Ureter (tissue), 1 donor: ENCODE data around the gene C11orf71. TPM values are rescaled to one million over a fixed set of nuclear protein-coding genes. Genes with fewer than 3 reads are reported as not detected.

ENCODE experiments used
- DNase-seq: peaks from one replicate; pipeline ENCODE4 v3.0.0-alpha.2; 2020; ENCODE audit warnings: low spot score
- total RNA-seq: library from RNA; stranded (reverse); gene quantifications from one replicate; pipeline ENCODE4 v1.2.4, GENCODE V29; 2023
- donor health status: DM: yes; HTN: yes; CAD: no.

Gene C11orf71
- total RNA-seq, 1 donor from 2014 or later: 10.7 TPM

DNA sequence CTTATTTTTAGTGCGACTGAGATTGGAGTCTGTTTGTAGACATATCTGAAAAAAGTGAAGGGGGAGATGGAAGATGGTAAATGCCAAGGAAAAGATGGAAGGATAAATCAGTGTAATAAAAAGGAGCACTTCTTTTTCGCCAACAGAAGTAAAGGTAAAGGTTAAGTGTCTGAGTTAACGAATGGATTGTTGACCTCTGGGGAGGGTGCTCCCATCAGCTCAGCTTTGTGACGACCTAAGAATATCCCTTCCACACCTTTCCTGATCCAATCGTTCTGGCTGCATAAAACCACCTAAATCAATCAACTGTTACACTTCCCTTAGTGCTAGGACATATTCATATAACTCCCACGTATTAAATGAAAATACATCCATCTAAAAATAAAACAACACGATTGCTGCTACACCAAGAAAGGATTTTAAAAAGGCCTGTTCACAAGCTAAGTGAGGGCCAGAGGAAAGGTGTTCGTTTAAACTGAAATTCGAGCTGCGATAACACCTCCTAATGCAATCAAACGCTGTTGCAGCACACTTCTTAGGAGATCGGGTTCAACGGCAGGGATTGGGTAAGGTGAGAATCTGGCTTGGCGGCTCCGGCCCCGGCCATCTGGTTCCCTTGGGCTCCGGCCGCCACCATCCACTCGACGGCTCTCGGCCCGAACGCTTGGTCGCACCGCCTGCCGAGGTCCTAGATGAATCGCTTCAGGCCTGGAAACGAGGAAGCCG is 658 bp downstream of the C11orf71 start:
- DNase-seq: no peak

DNA sequence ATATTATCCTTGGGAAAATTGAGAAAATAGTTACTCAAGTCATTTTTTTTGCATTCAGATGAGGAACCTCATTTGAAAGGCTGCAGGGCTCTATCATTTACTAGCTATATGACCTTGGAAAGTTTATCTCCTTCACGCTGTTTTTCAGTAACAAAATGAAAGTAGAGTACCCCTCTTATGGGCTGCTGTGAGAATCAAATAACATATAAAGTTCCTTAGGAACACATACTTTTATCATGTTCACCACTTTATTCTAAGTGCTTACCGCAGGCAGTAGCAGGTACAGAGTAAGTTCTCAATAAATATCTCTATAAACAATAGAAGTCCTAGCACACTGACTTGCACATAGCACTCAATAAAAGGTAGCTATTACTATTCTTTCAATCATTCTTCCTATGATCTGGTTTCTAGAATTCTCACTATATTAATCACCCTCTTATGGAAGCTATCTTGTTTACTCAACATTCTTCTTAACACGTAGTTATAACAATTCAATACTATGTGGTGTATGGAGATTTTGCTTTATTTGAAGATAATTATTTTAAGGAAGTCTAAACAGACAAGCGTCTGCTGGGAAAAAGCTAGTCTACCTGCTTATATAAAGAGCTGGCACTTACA is 1.9 kb downstream of the C11orf71 start:
- no peak for DNase-seq

DNA sequence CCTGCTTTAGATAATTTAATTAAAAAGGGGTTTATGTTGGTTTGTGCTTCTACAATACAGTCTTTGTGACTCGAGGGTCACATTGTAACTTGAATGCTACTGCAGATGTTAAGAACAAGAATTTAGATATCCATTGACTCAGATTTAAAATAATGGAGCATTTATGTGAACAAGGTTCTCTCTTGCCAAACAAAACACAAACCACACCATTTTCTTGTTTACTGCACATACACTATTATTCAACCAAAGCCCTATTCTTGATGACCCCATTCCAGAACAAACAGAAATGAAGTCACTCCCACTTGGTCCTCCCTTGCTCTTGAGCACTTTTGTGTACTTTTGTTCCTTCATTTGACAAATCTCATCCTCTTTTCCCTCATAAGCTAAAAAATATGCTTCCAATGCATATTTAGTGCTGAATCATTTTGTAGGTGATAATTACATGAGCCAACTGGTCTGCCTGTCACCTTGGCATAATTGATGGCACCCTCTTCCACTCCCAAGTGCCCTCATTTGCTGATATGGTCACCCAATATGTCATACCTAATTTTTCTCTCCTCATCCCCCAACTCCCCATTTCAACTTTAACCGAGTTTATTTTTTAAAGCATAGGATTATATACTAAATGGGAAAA is 2.8 kb downstream of the C11orf71 start:
- DNase-seq: no peak

DNA sequence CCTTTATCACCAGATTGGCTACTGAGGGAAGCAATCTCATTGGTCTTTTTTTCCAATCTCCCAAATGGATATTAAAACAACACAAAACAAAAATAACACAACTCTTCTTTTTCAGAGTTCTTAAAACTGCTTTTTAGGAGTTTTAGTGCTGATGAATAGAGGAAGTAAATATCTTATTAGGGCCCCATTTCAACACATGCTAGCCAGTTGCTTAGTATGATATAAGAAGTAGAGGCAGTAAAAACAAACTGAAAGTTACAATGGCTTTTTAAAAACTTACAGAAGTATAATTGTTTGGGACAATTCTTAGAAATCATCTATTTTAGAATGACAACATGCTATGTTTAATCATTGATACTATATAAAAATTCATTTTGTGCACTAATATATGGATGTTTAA is 3.4 kb downstream of the C11orf71 start:
- DNase-seq: no peak

DNA sequence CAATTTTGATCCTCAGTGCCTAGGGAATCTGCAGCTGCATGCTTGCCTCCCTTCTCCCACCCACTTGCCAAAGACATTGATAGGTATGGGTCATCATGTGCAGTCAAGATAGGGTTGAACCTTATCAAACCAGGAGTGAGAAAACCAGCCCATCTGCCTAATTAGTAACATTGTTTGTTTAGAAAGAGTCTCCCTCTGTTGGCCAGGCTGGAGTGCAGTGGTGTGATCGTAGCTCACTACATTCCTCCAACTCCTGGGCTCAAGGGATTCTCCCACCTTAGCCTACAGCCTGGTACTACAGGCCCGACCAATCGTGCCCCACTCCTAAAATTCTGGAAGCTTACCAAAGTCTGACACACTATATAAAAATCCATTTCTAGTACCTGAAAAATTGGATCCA is 4.6 kb downstream of the C11orf71 start:
- DNase-seq: no peak

DNA sequence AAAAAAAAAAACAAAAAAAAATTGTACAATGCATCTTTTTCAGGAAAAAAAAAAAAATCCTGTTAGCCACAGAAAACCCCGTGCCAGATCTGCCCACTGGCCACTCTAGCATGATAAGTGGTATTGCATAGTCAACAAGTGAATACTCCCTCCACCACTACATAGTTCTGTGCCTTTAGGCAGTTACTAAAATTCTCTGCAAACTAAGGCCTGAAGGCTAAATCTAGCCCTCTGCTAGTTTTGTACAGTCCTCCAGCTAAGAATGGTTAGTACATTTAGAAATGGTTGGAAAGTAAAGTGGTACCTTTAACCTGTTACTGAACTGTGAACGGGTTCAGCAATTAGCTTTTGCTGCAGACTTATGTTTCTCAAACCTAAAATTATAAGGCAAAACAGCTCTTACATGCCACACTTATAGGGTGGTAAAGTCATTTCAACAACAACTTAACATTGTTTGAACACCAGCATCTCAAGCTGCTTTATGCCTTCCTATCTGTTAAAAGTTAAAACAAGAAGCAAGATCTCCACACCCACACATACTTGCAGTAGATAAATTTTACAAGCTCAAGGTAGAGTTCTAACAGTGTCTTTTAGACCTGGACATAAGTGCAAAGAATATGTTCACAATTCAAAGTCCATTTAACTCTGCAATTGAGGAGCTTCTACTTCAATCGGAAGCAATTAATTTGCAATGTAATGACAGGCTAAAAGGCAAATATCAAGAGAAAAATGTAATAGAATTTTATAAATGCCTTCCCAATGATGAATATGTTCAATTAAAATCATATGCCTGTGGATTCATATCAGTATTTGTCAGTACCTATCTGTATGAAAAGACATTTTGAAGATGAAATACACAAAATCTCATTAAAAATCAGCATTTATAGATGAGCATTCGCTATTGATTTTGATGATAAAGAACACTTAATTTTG is 7.3 kb downstream of the C11orf71 start:
- DNase-seq: no peak

DNA sequence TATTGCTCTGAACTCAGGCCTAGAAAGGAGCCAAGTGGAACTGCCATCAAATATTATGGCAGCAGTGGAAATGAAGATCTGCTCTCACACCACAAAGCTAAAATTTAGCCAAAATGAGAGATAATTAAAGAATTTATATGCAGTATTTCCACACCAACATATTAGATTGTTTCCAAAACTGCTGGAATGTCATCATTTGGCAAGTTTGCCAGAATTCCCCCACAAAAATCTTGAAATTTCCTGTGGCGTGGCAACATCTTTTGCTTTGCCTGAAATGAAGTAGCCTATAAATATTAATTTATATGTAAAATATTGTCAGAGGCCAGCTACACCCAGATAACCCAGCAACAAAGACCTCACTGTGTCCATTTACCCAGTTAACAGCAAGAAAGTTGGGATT is 13.8 kb downstream of the C11orf71 start:
- no peak for DNase-seq

DNA sequence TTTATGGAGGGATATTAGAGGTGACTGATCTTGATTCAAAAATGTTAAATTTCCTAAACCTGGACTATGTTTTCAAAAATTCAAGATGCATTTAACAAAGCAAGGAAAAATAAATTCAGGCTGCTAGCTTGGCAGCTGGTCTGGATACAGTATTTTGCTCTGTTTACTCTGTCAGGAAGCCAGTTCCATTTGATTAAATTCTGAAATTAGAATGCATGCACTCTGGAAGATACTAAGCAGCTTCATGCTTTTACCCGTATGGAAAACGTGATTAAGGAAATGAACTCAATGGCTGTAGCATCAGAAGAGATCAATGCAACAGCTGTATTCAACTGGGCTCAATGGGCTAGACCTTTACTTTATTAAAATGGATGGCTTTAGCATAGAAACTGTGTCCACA is 14.2 kb downstream of the C11orf71 start:
- DNase-seq: no peak

DNA sequence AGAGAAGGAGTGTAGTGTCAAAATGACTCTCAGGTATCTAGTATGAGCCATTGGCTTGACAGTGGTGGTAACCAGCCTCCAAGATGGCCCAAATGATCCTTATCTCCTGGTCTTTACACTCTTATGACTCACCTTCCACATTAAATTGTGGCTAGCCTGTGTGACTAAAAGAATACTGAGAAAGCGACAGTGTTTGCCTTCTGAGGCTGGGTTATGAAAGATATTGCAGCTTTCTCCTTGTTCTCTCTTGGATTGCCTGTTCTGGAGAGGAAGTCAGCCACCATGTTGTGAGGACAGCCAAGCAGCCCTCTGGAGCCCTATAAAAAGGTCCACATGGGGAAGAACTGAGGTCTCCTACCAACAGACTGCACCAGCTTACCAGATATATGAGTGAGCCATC is 15.8 kb downstream of the C11orf71 start:
- DNase-seq: no peak

DNA sequence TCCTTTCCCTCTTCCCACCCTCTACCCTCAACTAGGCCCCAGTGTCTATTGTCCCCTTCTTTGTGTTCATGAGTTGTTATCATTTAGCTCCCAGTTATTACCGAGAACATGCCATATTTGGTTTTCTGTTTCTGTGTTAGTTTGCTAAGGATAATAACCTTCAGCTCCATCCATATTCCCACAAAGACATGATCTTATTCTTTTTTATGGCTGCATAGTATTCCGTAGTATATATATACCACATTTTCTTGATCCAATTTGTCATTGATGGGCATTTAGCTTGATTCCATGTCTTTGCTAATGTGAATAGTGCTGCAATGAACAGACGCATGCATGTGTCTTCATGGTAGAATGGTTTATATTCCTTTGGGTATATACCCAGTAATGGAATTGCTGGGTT is 17.8 kb downstream of the C11orf71 start:
- no peak for DNase-seq

DNA sequence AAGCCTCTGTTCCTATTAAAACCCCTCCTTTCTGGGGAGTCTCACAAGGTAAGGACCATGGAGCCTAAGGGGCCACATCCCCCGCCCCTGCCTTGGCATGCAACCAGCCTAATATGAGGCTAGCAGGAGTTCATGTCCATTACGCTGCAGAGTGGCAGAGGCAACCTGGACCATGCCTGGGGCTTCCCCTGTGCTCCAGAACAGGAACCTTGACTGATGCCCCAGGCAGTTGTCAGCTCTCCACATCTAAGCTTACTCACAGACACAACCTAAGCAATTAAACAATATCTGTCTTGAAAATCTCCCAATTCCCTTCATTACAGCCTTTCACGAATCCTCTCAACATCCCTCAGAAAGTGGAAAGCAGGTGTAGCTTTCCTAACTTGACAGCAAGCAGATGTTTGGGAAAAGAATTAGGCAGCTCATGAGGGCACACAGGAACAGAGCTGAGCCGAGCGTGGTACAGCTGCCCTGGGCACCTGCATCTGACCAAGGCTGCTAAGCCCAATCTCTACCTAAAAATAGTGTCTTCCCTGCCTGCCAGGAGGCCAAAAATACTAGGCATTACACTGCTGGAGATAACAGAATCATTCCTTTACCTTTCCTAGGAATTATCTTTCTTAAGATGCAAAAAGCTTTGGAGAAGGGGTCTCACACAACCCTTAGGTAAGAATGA is 20.8 kb downstream of the C11orf71 start:
- DNase-seq: no peak

DNA sequence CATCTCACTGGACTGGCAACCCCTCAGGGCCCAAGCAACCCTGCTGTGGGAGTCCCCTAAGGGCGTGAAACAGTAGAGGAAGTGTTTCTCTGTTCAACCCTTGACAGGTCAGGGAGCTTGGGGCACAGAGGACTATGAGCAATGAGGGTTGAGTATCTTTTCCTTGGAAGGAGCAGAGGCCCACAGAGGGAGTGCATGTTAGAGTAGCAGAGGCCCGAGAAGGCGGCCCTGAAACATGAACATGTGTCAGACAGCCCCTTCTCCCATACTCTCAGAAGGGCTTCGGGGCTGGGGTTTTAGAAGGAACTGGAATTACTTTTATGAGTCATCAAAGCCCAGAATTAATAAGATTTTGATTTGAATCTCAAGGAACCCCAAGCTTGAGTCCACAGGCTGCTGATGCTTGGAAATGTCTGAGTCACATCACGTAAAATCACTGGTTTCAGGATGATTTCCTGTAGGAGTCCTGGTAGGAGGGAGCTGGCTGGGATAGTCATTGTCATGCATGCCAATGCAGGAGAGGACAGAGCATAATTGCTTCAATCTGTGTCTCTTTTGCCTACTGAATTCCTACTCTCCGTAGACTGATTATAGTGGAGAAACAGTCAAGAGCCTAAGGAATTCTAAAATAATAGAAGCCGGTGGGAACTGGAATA is 22.6 kb downstream of the C11orf71 start:
- DNase-seq: no peak

DNA sequence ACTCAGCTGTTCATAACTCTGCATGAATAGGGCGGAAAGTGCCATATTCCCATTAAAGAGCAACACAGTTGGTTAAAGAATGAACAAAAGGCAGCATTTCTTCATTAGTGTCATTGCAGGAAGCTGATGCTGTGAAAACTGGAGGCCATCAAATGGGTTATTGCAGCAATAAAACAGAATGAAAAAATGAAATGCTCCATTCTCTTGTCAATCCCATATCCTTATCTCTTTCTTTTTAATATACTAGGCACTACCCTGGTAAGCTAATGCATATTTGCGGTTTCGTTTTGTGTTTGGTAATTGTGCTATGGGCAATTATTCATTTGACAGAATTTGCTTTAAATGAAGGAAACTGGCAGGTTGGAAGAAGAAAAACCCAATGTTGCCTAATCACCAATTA is 25.3 kb downstream of the C11orf71 start:
- no peak for DNase-seq

DNA sequence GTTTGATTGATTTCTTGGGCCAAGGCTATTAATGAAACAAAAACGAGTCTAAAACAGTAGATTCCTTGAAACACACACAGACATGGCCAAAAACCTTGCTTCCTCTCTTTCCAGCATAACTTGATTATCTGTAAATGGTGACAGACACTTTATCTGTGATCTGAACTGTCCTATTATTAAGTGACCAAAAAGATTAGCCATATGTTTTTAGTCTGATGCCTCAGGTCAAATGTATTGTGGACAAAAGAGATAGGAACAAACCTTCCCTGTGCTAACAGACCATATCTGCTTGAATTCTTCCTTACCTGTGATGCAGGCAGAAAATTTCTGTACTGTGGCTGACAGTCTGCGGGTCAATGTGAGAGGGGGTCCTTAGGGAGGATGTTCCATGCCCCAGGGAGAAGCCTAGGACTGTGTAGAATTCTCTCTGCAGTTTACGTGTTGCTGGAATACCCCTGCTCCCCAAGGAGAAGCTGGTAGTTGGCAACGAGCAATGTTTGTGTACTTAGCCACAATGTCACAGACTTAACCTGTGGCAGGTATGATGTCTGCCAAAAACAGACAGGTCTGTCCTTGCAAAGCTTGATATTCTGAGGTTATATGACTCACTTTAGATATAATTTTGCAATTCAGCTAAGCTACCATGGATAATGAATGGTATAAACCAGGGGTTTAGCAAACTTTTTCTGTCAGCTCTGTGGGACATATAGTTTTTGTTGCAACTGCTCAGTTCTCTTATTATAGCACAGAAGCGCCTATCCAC is 31.2 kb downstream of the C11orf71 start:
- no peak for DNase-seq

DNA sequence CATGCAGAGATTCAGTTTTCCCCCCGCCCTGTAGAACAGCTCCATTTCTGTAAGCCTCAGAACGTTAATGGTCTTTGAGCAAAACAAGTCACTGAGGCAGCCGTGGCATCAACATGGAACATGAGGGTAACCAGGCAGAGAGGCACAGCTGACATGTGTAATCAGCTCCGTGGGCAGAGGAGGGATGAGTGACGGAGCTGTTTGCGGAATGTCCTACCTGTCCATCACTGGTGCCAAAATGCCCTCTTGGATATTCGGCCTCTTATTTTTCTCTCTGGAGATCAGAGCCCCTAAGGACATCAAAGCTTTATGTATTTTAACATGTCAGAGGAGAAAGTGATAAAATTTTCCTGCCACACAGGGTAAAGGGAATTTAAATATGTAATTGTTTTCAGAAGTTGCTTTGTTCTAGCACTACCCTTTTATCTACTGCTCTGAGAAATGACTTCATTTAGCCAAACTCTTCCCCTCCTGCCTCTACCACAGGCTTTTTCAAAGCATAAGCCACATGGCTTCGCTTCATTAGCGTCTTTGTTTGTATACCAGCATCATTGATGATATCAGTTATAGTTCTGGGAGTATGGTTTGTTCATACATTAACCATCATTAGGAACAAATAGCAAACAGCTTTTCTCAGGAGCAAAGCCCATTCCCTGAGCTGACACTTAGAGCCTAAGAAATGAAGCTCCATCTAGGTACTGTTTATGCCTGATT is 32.9 kb downstream of the C11orf71 start:
- DNase-seq: no peak

DNA sequence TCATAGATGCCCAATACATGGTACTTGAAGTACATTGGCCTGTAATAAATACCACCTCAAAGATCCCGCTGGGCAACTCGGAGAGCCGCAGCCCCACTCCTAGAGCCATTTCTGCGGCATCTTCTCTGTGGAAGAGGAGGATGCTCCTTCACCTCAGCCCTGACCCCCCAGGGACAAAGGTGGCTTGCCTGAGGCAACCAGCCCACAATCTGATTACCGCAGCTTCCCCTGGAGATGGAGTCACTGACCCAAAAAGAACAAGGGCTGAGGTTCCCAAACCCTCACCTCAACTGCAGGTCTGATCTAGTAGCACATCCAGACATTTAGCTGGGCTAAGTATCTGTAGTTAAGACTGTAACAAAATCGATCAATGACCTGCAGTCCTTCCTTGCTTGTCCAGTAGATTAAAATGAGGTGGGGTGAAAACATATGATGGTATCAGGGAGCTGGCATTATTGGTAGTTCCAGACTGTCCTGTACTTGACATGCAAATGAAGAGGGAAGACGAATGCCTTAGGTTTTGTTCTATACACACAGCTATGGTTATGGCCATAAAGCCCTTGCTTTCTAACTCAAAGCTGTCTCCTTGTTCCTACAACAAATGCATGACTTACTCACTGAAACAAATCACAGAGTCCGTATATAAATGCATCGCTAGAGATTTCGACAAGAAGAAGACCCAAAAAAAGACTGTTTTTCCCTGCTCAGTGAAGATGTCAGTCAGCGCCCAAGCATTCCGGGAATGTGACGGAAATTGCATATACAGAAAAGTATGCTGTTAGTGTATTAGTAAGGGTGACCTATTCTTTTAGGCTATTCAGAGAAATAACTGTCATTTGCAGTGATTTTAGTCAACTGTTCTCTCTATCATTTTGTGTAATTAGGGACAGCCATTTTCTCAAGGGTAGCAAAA is 33.7 kb downstream of the C11orf71 start:
- no peak for DNase-seq

DNA sequence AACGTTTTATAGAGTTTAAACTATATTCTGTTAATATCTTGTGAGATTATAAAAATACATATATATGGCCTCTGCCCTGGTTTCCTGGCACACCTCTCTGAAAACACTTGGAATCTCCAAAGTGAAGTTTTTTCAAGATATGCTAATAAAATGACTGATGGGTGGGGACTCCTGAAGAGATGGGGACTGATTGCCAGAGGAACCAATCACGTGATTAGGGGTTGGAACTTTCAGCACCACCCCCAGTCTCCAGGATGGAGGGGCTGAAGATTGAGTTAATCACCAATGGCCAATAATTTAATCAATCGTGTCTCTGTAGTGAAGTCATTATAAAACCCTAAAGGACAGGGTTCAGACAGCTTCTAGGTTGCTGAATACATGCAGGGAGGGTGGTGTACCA is 37.4 kb downstream of the C11orf71 start:
- DNase-seq: no peak

DNA sequence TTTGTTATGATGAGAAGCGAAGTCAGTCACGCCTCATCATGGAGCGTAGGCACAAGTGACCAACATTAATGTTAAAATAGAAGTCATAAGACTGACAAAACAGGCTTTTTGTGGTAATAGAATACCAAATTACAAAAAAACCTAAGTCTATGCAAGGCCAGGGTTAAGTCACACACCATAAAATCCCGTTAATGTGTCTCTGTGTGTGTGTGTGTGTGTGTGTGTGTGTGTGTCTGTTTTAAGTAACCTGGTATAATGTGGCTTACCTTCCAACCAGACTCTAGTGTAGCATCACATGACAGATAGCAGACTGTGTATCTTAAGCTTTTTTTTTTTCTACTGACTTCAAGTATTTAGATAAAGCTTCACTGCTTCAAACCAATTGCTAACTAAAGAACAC is 38.0 kb downstream of the C11orf71 start:
- DNase-seq: no peak

DNA sequence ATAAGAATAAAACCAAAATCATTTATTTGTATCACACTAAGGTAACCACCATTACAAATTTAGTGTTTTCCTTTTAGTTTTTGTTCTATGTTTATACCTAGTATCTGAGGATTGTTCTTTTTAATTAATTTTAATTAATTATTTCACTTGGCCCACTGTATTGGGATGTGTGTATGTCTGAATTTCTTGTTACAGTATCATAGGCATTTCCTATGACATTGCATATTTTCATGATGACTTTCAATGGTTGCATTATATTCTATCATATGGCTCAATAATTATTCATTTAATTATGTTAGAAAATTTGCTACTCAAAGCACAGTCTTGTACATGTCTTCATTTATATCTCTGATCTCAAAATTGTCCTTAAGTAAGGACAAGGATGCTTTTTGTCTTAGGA is 41.0 kb downstream of the C11orf71 start:
- DNase-seq: no peak
